HEK293 (cell line): ENCODE measurements around the gene DYNLT1.
"Not testable (repeated sequence)": the region's sequence is repeated elsewhere in the genome, so short reads cannot be mapped to it uniquely, and the experiment has no call there.

Source experiments
- CTCF ChIA-PET: fragments of 350-600 bp; formaldehyde crosslinking; extraction: SDS; loops from one replicate; lab custom pipeline; 2021; ENCODE audit warnings: antibody characterized with exemption; lab: Yijun Ruan, JAX
- POLR2A ChIA-PET: fragments of 300-600 bp; formaldehyde crosslinking; extraction: SDS; loops from one replicate; lab custom pipeline; 2020; ENCODE audit warnings: antibody characterized with exemption, inconsistent platforms; lab: Yijun Ruan, JAX
- H3K27ac ChIP-seq: fragments of 200-500 bp; sonication (Bioruptor generic); 2 replicates; pipeline ENCODE4 v1.5.1; 2014; ENCODE audit warnings: low read depth, low read length, control low read depth, inconsistent platforms; ENCODE audit errors: extremely low read depth
- H3K36me3 ChIP-seq, 2 experiments: fragments of 200-500 bp in 1 of 2; sonication (Bioruptor generic) in 1 of 2; 1 replicate in 1 of 2; 2 replicates in 1 of 2; pipeline ENCODE4 v1.5.1; 2014 to 2017; ENCODE audit warnings: inconsistent platforms in 2 of 2, low read length in 2 of 2; ENCODE audit not compliant: control insufficient read depth in 2 of 2, insufficient read depth in 1 of 2
- H3K4me1 ChIP-seq: fragments of 200-500 bp; sonication (Bioruptor generic); 2 replicates; pipeline ENCODE4 v1.5.1; 2014; ENCODE audit warnings: mild to moderate bottlenecking, low read length, inconsistent platforms; ENCODE audit not compliant: control insufficient read depth, insufficient read depth
- H3K4me3 ChIP-seq: 2 replicates; pipeline ENCODE4 v1.5.1; 2011; ENCODE audit warnings: low read depth, mild to moderate bottlenecking, control low read depth, low read length, moderate library complexity
- H3K9me3 ChIP-seq: fragments of 200-500 bp; sonication (Bioruptor generic); 2 replicates; pipeline ENCODE4 v1.5.1; 2014; ENCODE audit warnings: low read depth, low read length, inconsistent platforms; ENCODE audit not compliant: control insufficient read depth, insufficient read depth
- ELK4 ChIP-seq: IDR thresholded peaks from 2 replicates; pipeline ENCODE4 v1.6.1; 2011; ENCODE audit warnings: mild to moderate bottlenecking, low read depth, low read length, borderline replicate concordance
- GLIS1 ChIP-seq: fragments of 450-650 bp; formaldehyde crosslinking; IDR thresholded peaks from 2 replicates; pipeline ENCODE4 v1.5.1; 2016; ENCODE audit warnings: missing biosample characterization, missing genetic modification characterization
- KLF10 ChIP-seq: fragments of 450-650 bp; IDR thresholded peaks from 2 replicates; pipeline ENCODE4 v1.5.1; 2018; ENCODE audit warnings: missing biosample characterization, mild to moderate bottlenecking, missing genetic modification characterization
- KLF16 ChIP-seq: fragments of 450-650 bp; formaldehyde crosslinking; IDR thresholded peaks from 2 replicates; pipeline ENCODE4 v1.5.1; 2017; ENCODE audit warnings: missing biosample characterization, missing genetic modification characterization
- OVOL3 ChIP-seq: fragments of 450-650 bp; formaldehyde crosslinking; IDR thresholded peaks from 2 replicates; pipeline ENCODE4 v1.5.1; 2016; ENCODE audit warnings: missing biosample characterization, missing genetic modification characterization
- PBX3 ChIP-seq: sonication (generic); formaldehyde crosslinking; IDR thresholded peaks from 2 replicates; pipeline ENCODE4 v1.8.1; 2022; ENCODE audit warnings: mild to moderate bottlenecking, moderate library complexity, missing genetic modification reagents
- TRIM28 ChIP-seq: IDR thresholded peaks from 2 replicates; pipeline ENCODE4 v1.6.1; 2011; ENCODE audit warnings: low read length, control low read depth, borderline replicate concordance
- WT1 ChIP-seq: fragments of 450-650 bp; formaldehyde crosslinking; IDR thresholded peaks from 2 replicates; pipeline ENCODE4 v1.5.1; 2016; ENCODE audit warnings: missing biosample characterization, missing genetic modification characterization
- ZNF146 ChIP-seq: fragments of 450-650 bp; formaldehyde crosslinking; IDR thresholded peaks from 2 replicates; pipeline ENCODE4 v1.5.1; 2016; ENCODE audit warnings: missing biosample characterization, missing genetic modification characterization
- ZNF280D ChIP-seq: fragments of 450-650 bp; formaldehyde crosslinking; IDR thresholded peaks from 2 replicates; pipeline ENCODE4 v1.5.1; 2016; ENCODE audit warnings: missing biosample characterization, missing genetic modification characterization
- ZNF362 ChIP-seq: fragments of 450-650 bp; formaldehyde crosslinking; IDR thresholded peaks from 2 replicates; pipeline ENCODE4 v1.5.1; 2016; ENCODE audit warnings: missing biosample characterization, missing genetic modification characterization
- ZNF416 ChIP-seq: fragments of 450-650 bp; formaldehyde crosslinking; IDR thresholded peaks from 2 replicates; pipeline ENCODE4 v1.5.1; 2016; ENCODE audit warnings: missing biosample characterization, missing genetic modification characterization
- ZNF580 ChIP-seq: fragments of 450-650 bp; formaldehyde crosslinking; IDR thresholded peaks from 2 replicates; pipeline ENCODE4 v1.5.1; 2016; ENCODE audit warnings: missing biosample characterization, missing genetic modification characterization
- ZNF747 ChIP-seq: fragments of 450-650 bp; formaldehyde crosslinking; IDR thresholded peaks from 2 replicates; pipeline ENCODE4 v1.5.1; 2016; ENCODE audit warnings: missing biosample characterization, missing genetic modification characterization
- ZNF843 ChIP-seq: fragments of 450-650 bp; formaldehyde crosslinking; IDR thresholded peaks from 2 replicates; pipeline ENCODE4 v1.5.1; 2016; ENCODE audit warnings: missing biosample characterization, missing genetic modification characterization
- ZSCAN18 ChIP-seq: fragments of 450-650 bp; formaldehyde crosslinking; IDR thresholded peaks from 2 replicates; pipeline ENCODE4 v1.5.1; 2016; ENCODE audit warnings: missing biosample characterization, missing genetic modification characterization

DYNLT1 gene

GRCh38 chr6:158619922-158620801 lies 24.4 kb downstream of the DYNLT1 start:
- ChIA-PET CTCF (interaction anchor here (0.5 to 1.3 kb wide), 2 partner anchors 15 to 293 kb away, joined by 4 to 6 read pairs; no protein-coding TSS in a partner anchor), POLR2A (no interaction called here)
- H3K4me1 ChIP-seq = no peaks in the 10 kb centered on the region
- TF ChIP-seq KLF16 (tag by site-specific recombination) (no peak), ELK4 (no peak), TRIM28 (no peak), ZNF843 (tag by site-specific recombination) (no peak), WT1 (tag by site-specific recombination) (no peak), ZNF747 (tag by site-specific recombination) (no peak), PBX3 (no peak), ZNF362 (tag by site-specific recombination) (no peak), KLF10 (tag by site-specific recombination) (no peak), ZSCAN18 (tag by site-specific recombination) (no peak), GLIS1 (tag by site-specific recombination) (no peak), ZNF416 (tag by site-specific recombination) (no peak), OVOL3 (tag by site-specific recombination) (no peak)
- no peak overlapping the region for H3K4me3 ChIP-seq
- no peaks in the 10 kb centered on the region for H3K9me3 ChIP-seq
- no peak overlapping the region for H3K27ac ChIP-seq
- peaks cover 10 to 59% of the 10 kb centered on the region in 2 experiments; a peak in 2 of 3 replicates for H3K36me3 ChIP-seq

- H3K4me1 ChIP-seq, H3K27ac ChIP-seq, H3K9me3 ChIP-seq, H3K4me3 ChIP-seq, CTCF ChIA-PET, POLR2A ChIA-PET: not testable (repeated sequence)
- H3K36me3 ChIP-seq = peaks cover 11 to 62% of the 10 kb centered on the region in 2 experiments; a peak in 2 of 3 replicates
Measured at GRCh38 chr6:158618289-158618688, 26.3 kb downstream of the DYNLT1 start.

- H3K9me3 ChIP-seq, POLR2A ChIA-PET, CTCF ChIA-PET, H3K4me1 ChIP-seq, H3K27ac ChIP-seq, H3K4me3 ChIP-seq: not testable (repeated sequence)
- peaks cover 6 to 65% of the 10 kb centered on the region in 2 experiments; a peak in 2 of 3 replicates for H3K36me3 ChIP-seq
- TF ChIP-seq ZNF580 = peak; percentile 84
- TF ChIP-seq ZNF146 (tag by site-specific recombination) = peak; percentile 98
- peak; percentile 62; the same call in 1 of the 2 replicates for TF ChIP-seq ZNF280D
Measured at GRCh38 chr6:158614606-158615005, 29.9 kb downstream of the DYNLT1 start.
